Liver (tissue), 9 donors: ENCODE results near the gene GLP1R. TPM values are rescaled to one million over a fixed set of nuclear protein-coding genes. Genes with fewer than 3 reads are reported as not detected.

Experiments used
- DNase-seq: peaks from one replicate; pipeline ENCODE4 v3.0.0-alpha.2; 2017; ENCODE audit warnings: low spot score
- H3K27ac ChIP-seq, 2 donors: one replicate each; pipeline ENCODE4 v1.7.0; 2013; ENCODE audit warnings: inconsistent platforms in 2 of 2, low read length in 2 of 2, control low read depth in 1 of 2, low read depth in 1 of 2, mild to moderate bottlenecking in 1 of 2
- H3K27me3 ChIP-seq, 4 donors: one replicate each; pipeline versions ENCODE4 v1.6.1 to v1.7.0; 2013; ENCODE audit warnings: low read length in 3 of 4, inconsistent platforms in 1 of 4, mild to moderate bottlenecking in 1 of 4, moderate library complexity in 1 of 4; ENCODE audit not compliant: control insufficient read depth in 4 of 4, insufficient read depth in 4 of 4
- H3K36me3 ChIP-seq, 4 donors: one replicate each; pipeline versions ENCODE4 v1.6.1 to v1.7.0; 2013; ENCODE audit warnings: low read length in 3 of 4, mild to moderate bottlenecking in 3 of 4, low read depth in 1 of 4, moderate library complexity in 1 of 4; ENCODE audit not compliant: control insufficient read depth in 4 of 4, insufficient read depth in 3 of 4
- H3K4me1 ChIP-seq, 4 donors: one replicate each; pipeline versions ENCODE4 v1.6.1 to v1.7.0; 2013; ENCODE audit warnings: low read length in 3 of 4, mild to moderate bottlenecking in 3 of 4, moderate library complexity in 1 of 4; ENCODE audit not compliant: control insufficient read depth in 4 of 4, insufficient read depth in 4 of 4
- H3K4me3 ChIP-seq, 3 donors: one replicate each; pipeline versions ENCODE4 v1.6.1 to v1.7.0; 2013; ENCODE audit warnings: low read length in 3 of 3, control low read depth in 1 of 3, low read depth in 1 of 3, mild to moderate bottlenecking in 1 of 3
- H3K9ac ChIP-seq, 2 donors: one replicate each; pipeline ENCODE4 v1.7.0; 2013; ENCODE audit warnings: low read length in 2 of 2, mild to moderate bottlenecking in 2 of 2, moderate library complexity in 2 of 2, control low read depth in 1 of 2, low read depth in 1 of 2
- H3K9me3 ChIP-seq, 4 donors: one replicate each; pipeline versions ENCODE4 v1.6.1 to v1.7.0; 2013; ENCODE audit warnings: low read length in 3 of 4; ENCODE audit not compliant: control insufficient read depth in 4 of 4
- ATF3 ChIP-seq: IDR thresholded peaks from 2 replicates; pipeline ENCODE4 v1.6.1; 2016; ENCODE audit warnings: antibody characterized with exemption
- CTCF ChIP-seq: fragments of 150-350 bp; IDR thresholded peaks from 2 replicates; pipeline ENCODE4 v1.5.1; 2017; ENCODE audit warnings: improper control_type of control experiment, low read depth, low read length; ENCODE audit not compliant: missing input control
- EGR1 ChIP-seq, 2 donors: IDR thresholded peaks; 2 replicates each; pipeline ENCODE4 v1.6.1; 2016 to 2018; ENCODE audit warnings: antibody characterized with exemption in 2 of 2, low read depth in 2 of 2
- FOXA1 ChIP-seq: IDR thresholded peaks from 2 replicates; pipeline ENCODE4 v1.6.1; 2016; ENCODE audit warnings: antibody characterized with exemption
- FOXA2 ChIP-seq: IDR thresholded peaks from 2 replicates; pipeline ENCODE4 v1.6.1; 2016; ENCODE audit warnings: antibody characterized with exemption
- GABPA ChIP-seq, 2 donors: IDR thresholded peaks in 1 of 2; conservative IDR thresholded peaks in 1 of 2; 2 replicates each; pipeline ENCODE4 v1.6.1; 2016; ENCODE audit warnings: antibody characterized with exemption in 2 of 2, mild to moderate bottlenecking in 1 of 2, moderate library complexity in 1 of 2
- HNF4G ChIP-seq: IDR thresholded peaks from 2 replicates; pipeline ENCODE4 v1.6.1; 2016; ENCODE audit warnings: antibody characterized with exemption
- JUND ChIP-seq, 2 donors: IDR thresholded peaks; 2 replicates each; pipeline ENCODE4 v1.6.1; 2016; ENCODE audit warnings: antibody characterized with exemption in 2 of 2
- MAX ChIP-seq: IDR thresholded peaks from 2 replicates; pipeline ENCODE4 v1.6.1; 2016; ENCODE audit warnings: antibody characterized with exemption
- NR2F2 ChIP-seq: IDR thresholded peaks from 2 replicates; pipeline ENCODE4 v1.6.1; 2016; ENCODE audit warnings: antibody characterized with exemption
- RAD21 ChIP-seq, 2 donors: IDR thresholded peaks; 2 replicates each; pipeline ENCODE4 v1.6.1; 2016; ENCODE audit warnings: antibody characterized with exemption in 2 of 2, mild to moderate bottlenecking in 2 of 2
- REST ChIP-seq: IDR thresholded peaks from 2 replicates; pipeline ENCODE4 v1.6.1; 2016; ENCODE audit warnings: antibody characterized with exemption, mild to moderate bottlenecking
- SP1 ChIP-seq: IDR thresholded peaks from 2 replicates; pipeline ENCODE4 v1.6.1; 2018; ENCODE audit warnings: antibody characterized with exemption, mild to moderate bottlenecking
- TAF1 ChIP-seq: conservative IDR thresholded peaks from 2 replicates; pipeline ENCODE4 v1.6.1; 2016; ENCODE audit warnings: antibody characterized with exemption, mild to moderate bottlenecking
- YY1 ChIP-seq: IDR thresholded peaks from 2 replicates; pipeline ENCODE4 v1.6.1; 2016; ENCODE audit warnings: antibody characterized with exemption, mild to moderate bottlenecking
- ZBTB33 ChIP-seq: IDR thresholded peaks from 2 replicates; pipeline ENCODE4 v1.6.1; 2016; ENCODE audit warnings: antibody characterized with exemption
- WGBS: extraction: QIAGEN DNeasy Blood & Tissue Kit; methylation state at CpG from one replicate; pipeline ENCODE4 v1.1.7; 2013; 5-methylcytosine and 5-hydroxymethylcytosine counted together
- polyA plus RNA-seq, 2 donors: library from polyadenylated mRNA; stranded (reverse) in 1 of 2; unstranded in 1 of 2; fragments of 200-250 nt in 1 of 2; fragments of >200 nt in 1 of 2; fragmentation: Nextera tagmentation in 1 of 2; extraction: Ambion mirVana in 1 of 2; gene quantifications; one replicate each; pipeline versions ENCODE4 v1.2.1 to v1.2.3, GENCODE V29; 2013 to 2015
- total RNA-seq, 2 donors: library from RNA; depleted of rRNA; stranded (reverse); fragments of >200 nt; gene quantifications; one replicate each; pipeline ENCODE4 v1.2.3, GENCODE V29; 2014
- donor health status: healthy.
- donor health status: healthy.
- donor health status: healthy.
- donor health status: healthy.
- donor health status: healthy.

GLP1R gene
- total and polyA plus RNA-seq, 4 donors, result not detected

GRCh38 chr6:39060467-39061160, 12.0 kb downstream of the GLP1R start:
- WGBS, result 86% methylated on average over 7 of the region's 7 CpGs
- Histone ChIP-seq H3K36me3 (no peaks in the 10 kb centered on the region), H3K27me3 (no peaks in the 10 kb centered on the region), H3K4me3 (no peak overlapping the region), H3K27ac (no peak overlapping the region), H3K9me3 (no peaks in the 10 kb centered on the region), H3K9ac (no peak overlapping the region), H3K4me1 (peaks cover 0 to 2% (median 0%) of the 10 kb centered on the region in 4 donors)
- no peak for DNase-seq
- TF ChIP-seq FOXA2 (no peak), FOXA1 (no peak), TAF1 (no peak), SP1 (no peak), RAD21 (IDR thresholded peaks at IDR 0.05) (no peak), CTCF (no peak), NR2F2 (no peak), YY1 (no peak), MAX (no peak), REST (no peak), ZBTB33 (no peak), GABPA (IDR thresholded peaks at IDR 0.05 in 1 of 2, conservative IDR thresholded peaks at IDR 0.05 in 1 of 2) (no peak), HNF4G (no peak), ATF3 (no peak), JUND (IDR thresholded peaks at IDR 0.05) (no peak)

- 79% methylated on average over 6 of the region's 6 CpGs for WGBS
- Histone ChIP-seq H3K4me1 (peaks cover 0 to 2% (median 0%) of the 10 kb centered on the region in 4 donors), H3K9me3 (no peaks in the 10 kb centered on the region), H3K36me3 (no peaks in the 10 kb centered on the region), H3K27me3 (no peaks in the 10 kb centered on the region), H3K4me3 (no peak overlapping the region), H3K27ac (no peak overlapping the region), H3K9ac (no peak overlapping the region)
- no peak for DNase-seq
- TF ChIP-seq CTCF (no peak), EGR1 (IDR thresholded peaks at IDR 0.05; ENCODE audit: low read depth in 2 of 2) (no peak), FOXA2 (no peak), HNF4G (no peak), MAX (no peak), TAF1 (no peak), REST (no peak), GABPA (IDR thresholded peaks at IDR 0.05 in 1 of 2, conservative IDR thresholded peaks at IDR 0.05 in 1 of 2) (no peak)
Observed at GRCh38 chr6:39061182-39061581, 12.6 kb downstream of the GLP1R start.
